GM18861 (cell line): ENCODE data around the gene ACP5.
A peak's percentile ranks its signal among the peaks of the same experiment; 100 is the strongest.

Experiments
- ATAC-seq: cut with Tn5 transposase; IDR thresholded peaks from one replicate; pipeline ENCODE4 v1.9.1; 2021; ENCODE audit not compliant: unreplicated experiment

ACP5 gene

DNA sequence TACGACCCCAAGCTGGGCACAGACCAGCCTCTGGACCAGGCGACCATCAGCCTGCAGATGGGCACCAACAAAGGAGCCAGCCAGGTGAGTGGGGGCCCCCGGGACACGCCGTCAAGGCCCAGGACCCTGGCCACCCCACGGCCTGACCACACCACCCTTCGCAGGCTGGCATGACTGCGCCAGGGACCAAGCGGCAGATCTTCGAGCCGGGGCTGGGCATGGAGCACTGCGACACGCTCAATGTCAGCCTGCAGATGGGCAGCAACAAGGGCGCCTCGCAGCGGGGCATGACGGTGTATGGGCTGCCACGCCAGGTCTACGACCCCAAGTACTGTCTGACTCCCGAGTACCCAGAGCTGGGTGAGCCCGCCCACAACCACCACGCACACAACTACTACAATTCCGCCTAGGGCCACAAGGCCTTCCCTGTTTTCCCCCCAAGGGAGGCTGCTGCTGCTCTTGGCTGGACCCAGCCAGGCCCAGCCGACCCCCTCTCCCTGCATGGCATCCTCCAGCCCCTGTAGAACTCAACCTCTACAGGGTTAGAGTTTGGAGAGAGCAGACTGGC, 28.0 kb downstream of the ACP5 start:
- ATAC-seq: no peak

DNA sequence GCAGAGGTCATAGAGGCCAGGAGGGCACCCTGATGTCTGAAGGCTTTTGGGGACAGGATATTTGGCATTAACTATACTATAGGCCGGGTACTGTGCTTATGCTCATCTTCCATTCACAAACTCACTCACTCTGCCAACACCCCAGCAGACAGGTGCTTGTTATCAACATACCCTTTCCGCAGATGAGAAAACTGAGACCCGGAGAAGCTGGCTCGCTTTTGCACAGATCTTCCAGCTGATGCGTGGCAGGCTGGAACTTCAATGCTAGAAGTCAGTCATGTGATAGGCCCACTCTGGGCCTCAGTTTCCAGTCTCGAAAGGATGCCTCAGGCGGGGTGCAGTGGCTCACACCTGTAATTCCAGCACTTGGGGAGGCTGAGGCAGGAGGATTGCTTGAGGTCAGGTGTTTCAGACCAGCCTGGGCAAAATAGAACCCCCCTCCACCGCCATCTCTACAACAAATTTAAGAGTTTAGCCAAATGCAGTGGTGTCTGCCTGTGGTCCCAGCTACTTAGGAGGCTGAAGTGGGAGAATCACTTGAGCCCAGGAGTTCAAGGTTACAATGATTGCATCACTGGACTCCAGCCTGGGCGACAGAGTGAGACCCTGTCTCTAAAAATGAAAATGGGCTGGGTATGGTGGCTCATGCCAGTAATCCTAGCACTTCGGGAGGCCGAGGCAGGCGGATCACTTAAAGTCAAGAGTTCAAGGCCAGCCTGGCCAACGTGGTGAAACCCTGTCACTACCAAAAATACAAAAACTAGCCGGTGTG, 29.3 kb downstream of the ACP5 start:
- ATAC-seq: no peak

DNA sequence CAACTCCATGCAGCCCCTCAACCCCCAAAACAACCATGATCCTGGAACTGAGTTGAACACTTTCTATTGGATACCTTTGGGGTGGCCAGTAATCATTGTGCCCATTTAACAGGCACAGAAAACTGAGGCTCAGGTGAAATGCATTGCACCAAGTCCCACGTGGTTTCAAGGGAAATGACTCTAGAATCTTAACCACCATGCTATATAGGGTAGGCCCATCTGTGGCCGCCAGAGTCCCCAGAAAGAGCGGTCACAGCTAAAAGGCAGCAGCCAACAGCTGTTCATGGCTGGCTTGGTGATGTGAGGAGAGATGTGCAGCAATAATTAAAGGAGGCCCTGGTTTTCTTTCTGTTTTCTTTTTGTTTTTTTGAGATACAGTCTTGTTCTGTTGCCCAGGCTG, 36.2 kb downstream of the ACP5 start:
- peak; percentile 45 for ATAC-seq

DNA sequence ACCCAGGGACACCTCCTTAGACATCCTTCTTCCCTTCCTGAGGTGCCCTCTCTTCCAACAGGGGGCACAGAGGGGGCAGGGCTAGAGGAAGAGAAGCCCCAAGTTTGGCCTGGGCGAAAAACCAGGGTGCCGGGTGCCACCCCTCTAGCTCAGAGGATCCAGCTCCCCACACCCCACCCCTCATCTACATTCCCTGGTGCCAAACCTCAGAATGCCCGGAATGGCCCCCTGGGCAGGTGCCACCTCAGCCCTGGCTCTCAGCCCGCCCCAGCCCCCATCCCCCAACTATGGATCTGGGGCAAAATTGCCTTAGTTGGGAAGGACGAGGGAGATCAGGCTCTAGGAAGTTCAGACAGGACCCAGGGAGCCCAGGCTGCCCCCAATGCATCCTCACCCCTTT, 36.8 kb downstream of the ACP5 start:
- no peak for ATAC-seq

DNA sequence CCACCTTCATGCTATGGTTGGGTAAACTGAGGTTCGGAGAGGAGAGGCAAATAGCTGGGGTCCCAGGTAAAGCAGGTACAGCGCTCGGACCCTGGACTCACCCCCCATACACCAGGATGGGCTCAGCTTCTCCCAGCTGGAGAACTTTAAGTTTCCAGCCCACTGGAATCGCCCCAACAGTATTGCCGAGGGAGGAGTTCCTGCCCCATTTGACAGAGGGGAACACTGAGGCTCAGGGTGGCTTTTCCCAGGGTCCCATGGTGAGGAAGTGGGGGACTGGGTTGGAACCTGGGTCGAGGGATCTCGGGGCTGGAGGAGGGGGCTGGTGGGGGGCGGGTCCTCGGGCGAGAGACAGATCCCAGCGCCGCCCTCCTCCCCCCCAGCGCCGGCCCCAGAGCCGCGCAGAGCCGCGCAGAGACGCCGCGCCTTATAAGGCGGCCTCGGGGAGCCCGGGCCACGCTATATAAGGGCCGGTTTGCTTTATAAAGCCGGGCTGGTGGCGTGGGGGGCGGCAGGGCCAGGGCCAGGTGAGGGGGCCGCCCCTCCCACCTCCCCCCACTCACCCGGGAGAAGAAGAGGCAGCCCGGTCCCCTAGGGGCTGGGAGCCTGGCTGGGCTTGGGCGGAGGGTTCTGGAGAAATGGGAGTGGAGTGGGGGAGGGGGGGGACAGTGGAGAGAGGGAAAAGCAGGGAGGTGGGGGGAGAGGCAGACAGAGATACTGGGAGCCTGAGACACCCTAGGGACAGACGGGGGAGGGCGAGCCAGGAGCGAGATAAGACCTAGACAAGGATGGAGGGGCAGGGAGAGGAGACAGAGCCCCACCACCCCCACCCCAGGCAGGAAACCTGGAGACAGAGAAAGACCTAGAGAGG, 37.7 kb downstream of the ACP5 start:
- ATAC-seq: no peak

DNA sequence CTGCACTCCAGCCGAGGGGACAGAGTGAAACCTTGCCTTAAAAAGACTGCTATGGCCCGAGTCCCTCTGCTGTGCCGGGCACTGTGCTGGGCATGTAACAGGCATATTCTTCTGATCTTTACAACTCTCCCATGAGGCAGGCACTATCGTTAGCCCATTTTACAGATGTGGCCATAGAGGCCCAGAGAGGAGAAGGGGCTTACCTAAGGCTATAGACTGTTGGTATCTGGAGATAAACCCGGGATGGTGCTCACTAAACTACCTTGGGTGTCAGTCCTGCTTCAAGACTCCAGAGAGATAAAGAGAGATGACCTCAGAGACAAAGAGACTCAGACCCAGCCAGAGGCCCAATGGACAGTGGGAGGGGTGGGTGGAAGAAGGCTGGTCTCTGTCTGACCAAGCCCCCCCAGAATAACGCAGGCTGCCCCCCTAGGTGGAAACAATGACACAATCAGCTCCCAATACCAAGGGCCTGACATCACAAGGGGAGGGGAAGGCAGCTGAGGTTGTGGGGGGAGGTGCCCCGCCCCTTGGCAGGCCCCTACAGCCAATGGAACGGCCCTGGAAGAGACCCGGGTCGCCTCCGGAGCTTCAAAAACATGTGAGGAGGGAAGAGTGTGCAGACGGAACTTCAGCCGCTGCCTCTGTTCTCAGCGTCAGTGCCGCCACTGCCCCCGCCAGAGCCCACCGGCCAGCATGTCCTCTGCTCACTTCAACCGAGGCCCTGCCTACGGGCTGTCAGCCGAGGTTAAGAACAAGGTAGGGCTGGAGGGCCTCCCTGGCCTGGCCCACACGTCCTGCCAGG, 39.0 kb downstream of the ACP5 start, which contains the start of gene CNN1:
CNN1 (plus strand) TSS at position 620 of the 805 bp plus-strand sequence; CDS start at position 697, 77 bp downstream.
- no peak for ATAC-seq

DNA sequence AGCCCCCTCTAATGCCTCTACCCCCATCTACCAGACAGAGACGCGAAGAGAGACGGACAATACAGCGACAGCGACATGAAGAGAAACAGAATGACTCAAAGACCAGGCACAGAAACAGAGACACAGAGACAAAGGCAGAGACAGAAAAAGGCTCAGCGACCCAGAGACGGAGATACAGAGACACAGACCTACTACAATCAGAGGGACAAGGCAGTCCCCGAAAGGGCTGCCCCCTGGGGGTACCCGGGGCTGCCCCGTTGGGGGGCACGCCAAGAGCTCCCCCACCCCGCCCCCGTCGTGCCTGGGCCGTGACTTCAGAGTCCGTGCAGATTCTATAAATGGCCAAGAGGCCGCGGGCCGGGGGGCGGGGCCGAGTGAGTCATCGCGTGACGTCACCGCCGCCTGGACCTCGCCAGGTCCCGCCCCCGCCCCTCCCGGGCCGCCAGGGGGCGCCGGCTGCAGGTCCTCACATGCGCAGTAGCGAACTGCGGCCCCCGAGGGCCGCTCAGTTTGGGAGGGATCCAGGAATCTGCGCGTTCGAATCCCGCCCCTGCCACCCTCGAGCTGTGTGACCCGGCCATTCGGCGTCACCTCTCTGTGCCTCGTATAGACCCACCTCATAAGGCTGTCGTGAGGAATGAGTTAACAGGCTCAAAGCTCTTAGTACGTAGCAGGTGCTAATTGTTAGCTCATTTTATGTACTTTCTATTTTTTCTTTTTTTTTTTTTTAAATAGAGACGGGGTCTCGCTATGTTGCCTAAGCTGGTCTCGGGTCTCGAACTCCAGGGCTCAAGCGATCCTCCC, 41.5 kb downstream of the ACP5 start:
- ATAC-seq: peak; percentile 63

DNA sequence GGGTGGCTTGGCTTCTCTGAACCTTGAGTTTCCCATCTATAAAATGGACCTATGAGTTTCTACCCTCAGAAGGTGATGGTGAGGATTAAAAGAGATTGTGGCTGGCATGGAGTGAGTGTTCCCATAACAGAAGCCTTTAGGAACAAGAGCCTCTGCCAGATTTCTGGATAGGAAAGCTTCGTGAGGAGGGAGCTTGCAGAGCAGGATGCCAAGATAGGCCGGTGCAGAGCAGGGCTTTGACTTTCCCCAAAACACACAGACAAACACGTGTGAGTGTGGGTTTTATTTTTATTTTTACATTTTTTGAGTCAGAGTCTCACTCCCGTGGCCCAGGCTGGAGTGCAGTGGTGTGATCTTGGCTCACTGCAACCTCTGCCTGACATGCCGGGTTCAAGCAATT, 42.5 kb downstream of the ACP5 start:
- ATAC-seq: no peak

DNA sequence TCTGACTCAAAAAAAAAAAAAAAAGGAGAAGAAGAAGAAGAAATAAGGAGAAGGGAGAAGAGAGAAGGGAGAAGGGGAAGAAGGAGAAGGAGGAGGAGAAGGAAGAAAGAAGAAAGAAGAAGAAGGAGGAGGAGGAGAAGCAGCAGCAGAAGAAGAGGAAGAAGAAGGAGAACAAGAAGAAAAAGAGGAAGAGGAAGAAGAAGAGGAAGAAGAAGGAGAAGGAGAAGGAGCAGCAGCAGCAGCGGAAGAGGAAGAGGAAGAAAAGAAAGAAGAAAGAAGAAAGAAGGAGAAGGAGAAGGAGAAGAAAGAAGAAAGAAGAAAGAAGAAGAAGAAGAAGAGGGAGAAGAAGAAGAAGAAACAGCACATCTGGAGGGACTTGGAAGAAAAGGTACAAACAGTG, 42.9 kb downstream of the ACP5 start:
- ATAC-seq: no peak

DNA sequence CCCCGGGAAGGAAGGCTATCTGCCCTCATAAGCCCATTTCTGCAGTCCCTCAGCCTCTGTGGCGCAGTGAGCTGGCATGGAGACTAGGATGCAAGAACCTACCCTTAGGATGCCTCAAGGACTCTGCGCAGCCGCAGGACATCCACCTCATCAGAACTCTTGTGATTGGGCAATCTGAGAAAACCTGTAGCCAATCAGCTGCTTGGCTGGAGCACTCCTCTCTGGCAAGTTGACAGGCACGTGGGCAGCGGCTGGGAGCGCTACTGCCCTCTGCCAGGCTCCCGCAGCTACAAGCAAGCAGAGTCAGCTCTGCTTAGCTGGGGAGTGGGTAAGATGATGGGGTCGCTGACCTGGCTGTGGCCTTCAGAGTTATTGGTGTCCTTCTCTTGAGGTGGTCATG, 47.0 kb downstream of the ACP5 start:
- no peak for ATAC-seq

DNA sequence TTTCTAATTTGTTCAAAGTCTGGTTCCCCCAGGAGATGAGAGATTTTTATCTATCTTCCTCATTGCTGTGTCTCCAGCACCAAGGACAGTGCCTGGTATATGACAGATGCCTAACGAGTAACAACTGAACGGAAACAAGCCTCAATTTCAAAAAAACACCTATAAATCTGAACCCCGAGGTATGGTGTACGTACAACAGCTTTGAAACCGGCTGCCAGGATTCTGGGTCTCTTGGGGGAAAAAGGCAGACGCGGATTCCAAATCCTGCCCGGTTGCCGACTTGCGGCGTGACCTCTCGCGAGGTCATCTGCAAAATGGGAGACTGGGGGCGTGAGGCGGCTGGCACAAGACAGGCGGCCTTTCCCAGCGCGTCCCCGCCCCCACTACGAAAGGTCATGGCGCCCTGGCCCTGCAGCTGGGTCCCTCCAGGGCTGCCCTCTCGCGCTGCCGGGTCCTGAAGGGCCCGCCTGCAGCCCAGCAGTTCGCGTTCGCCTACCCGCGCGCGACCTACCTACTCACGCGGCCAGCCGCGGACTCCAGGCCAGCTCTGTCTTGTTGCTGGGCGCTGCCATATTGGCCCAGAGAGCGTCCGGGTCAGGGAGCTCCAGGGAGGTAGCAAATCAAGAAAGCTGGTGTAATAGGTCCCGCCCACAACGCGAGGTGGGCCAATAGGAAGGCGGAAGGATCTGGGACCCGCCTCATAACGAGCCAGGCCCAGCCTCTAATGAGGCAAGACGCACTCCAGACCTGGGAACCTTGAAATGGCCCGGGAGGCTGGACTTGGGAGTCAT, 48.7 kb downstream of the ACP5 start, which contains the start of gene ECSIT:
ECSIT (minus strand) TSS at position 584 of the 791 bp plus-strand sequence. CDS start 9,964 bp downstream, outside the sequence.
- ATAC-seq: peak; percentile 90
